ENCODE results near the gene ARHGAP23.

ARHGAP23 gene

GRCh38 chr17:38464251-38464722 lies 36.0 kb downstream of the ARHGAP23 start:
- H3K4me3 ChIP-seq (ENCODE audit: insufficient read depth, low read length, poor library complexity, severe bottlenecking) = no peak overlapping the region
- no peaks in the 10 kb centered on the region for H3K9me3 ChIP-seq (ENCODE audit: insufficient read depth, low read length)
- no peak overlapping the region for H3K27ac ChIP-seq (ENCODE audit: low read depth, low read length)
- no peaks in the 10 kb centered on the region for H3K36me3 ChIP-seq (ENCODE audit: low read length)
- H3K4me2 ChIP-seq (ENCODE audit: low read depth, low read length, poor library complexity, severe bottlenecking) = no peak overlapping the region
- TF ChIP-seq CTCF (IDR thresholded peaks at IDR 0.05; ENCODE audit: insufficient read depth, low read length, poor library complexity, severe bottlenecking) (no peak), EZH2phosphoT487 (conservative IDR thresholded peaks at IDR 0.05; ENCODE audit: low read length) (no peak)
- no peaks in the 10 kb centered on the region for H4K20me1 ChIP-seq (ENCODE audit: low read depth, low read length)
- no peaks in the 10 kb centered on the region for H3K27me3 ChIP-seq (ENCODE audit: low read length)
- no peaks in the 10 kb centered on the region for H3F3A ChIP-seq (ENCODE audit: insufficient read depth)
- H3K79me2 ChIP-seq (ENCODE audit: insufficient read depth, low read length) = no peaks in the 10 kb centered on the region
- no peak overlapping the region for H2AFZ ChIP-seq (ENCODE audit: low read depth, low read length, severe bottlenecking)
- no peaks in the 10 kb centered on the region for H3K9me2 ChIP-seq (replicated peaks; ENCODE audit: insufficient read depth, low read length)
- no peak overlapping the region for H3K9ac ChIP-seq (ENCODE audit: low read length)

DNA sequence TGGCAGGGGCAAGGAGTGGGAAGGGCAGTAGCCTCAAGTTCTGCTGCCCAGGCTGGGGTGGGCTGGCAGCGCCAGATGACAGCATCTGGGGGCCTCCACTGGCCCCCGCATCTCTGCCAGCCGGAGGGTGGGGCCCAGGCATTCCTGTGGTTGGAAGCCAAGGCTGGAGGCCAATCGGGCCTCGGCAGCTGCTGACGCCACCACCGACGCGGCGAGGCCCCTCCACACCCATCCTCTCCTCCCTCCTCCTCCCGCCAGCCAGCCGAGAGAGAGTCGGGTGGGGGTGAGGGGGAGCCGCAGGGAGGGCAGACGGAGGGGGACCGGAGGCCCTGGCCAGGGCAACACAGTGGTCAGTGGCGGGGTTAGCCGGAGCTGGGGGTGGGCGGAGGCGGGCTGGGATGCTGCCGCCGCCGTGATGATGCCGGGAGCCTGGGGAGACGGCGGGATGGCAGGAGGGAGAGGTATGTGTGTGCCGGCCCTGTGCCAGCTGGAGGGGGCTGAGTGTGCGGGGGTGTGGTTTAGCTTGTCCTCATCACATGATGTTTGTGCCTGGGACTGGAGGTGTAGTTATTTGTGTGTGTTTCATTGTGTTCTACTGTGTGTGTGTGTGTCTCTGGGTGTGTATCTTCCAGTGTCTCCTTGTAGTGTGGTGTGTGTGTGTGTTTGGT lies 36.6 kb downstream of the ARHGAP23 start:
- H3K4me3 ChIP-seq (ENCODE audit: insufficient read depth, low read length, poor library complexity, severe bottlenecking) = no peak overlapping the region
- no peaks in the 10 kb centered on the region for H3K9me3 ChIP-seq (ENCODE audit: insufficient read depth, low read length)
- H4K20me1 ChIP-seq (ENCODE audit: low read depth, low read length) = no peaks in the 10 kb centered on the region
- TF ChIP-seq EZH2phosphoT487 (conservative IDR thresholded peaks at IDR 0.05; ENCODE audit: low read length) = no peak
- TF ChIP-seq CTCF (IDR thresholded peaks at IDR 0.05; ENCODE audit: insufficient read depth, low read length, poor library complexity, severe bottlenecking) = no peak
- no peak overlapping the region for H2AFZ ChIP-seq (ENCODE audit: low read depth, low read length, severe bottlenecking)
- H3K27ac ChIP-seq (ENCODE audit: low read depth, low read length) = no peak overlapping the region
- H3K36me3 ChIP-seq (ENCODE audit: low read length) = no peaks in the 10 kb centered on the region
- no peaks in the 10 kb centered on the region for H3K27me3 ChIP-seq (ENCODE audit: low read length)
- H3K4me2 ChIP-seq (ENCODE audit: low read depth, low read length, poor library complexity, severe bottlenecking) = no peak overlapping the region
- H3K79me2 ChIP-seq (ENCODE audit: insufficient read depth, low read length) = no peaks in the 10 kb centered on the region
- no peak overlapping the region for H3K9ac ChIP-seq (ENCODE audit: low read length)
- no peaks in the 10 kb centered on the region for H3K9me2 ChIP-seq (replicated peaks; ENCODE audit: insufficient read depth, low read length)
- H3F3A ChIP-seq (ENCODE audit: insufficient read depth) = no peaks in the 10 kb centered on the region

DNA sequence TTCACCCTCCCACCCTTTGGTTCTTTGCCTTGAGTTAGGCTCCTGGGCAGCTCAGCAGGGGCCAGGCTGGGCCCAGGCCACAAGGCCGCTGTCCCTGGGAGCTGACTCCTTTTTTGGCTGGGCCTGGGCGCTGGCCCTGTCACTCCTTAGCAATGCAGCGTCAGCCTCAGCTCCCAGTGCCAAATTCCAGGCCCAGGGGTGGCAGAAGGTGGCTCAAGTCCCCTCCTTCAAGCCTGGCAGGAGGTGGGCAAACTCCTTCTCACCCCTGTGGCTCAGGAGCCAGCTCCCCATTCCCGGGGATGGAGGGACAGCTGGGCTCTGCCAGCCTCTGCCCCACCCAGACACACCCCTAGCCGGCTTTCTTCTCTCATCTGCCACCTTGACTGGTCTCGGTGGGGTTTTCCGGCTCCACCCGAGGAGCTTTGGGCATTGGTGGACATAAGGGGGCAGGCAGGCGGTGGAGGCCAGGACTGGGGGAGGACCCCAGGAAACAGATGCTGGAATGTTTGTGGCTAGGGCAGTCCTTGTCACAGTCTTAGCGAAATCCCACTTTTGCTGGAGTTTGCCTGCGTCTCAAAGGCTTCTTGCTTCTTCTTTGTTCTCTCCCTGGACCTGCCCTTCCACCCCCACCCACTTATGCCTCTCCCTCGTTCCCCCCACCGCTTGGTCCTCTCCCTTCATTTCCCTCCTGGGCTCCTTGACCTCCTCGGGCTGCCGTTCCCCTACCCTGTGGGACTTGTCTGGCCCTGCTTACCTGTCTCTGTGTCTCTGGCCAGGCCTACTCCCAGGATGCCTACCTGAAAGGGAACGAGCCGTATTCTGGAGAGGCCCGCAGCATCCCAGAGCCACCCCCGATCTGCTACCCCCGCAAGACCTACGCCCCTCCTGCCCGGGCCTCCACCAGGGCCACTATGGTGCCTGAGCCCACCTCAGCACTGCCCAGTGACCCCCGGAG lies 37.4 kb downstream of the ARHGAP23 start:
- H3K9ac ChIP-seq (ENCODE audit: low read length) = no peak overlapping the region
- no peaks in the 10 kb centered on the region for H3K79me2 ChIP-seq (ENCODE audit: insufficient read depth, low read length)
- no peak for TF ChIP-seq CTCF (IDR thresholded peaks at IDR 0.05; ENCODE audit: insufficient read depth, low read length, poor library complexity, severe bottlenecking)
- no peak for TF ChIP-seq EZH2phosphoT487 (conservative IDR thresholded peaks at IDR 0.05; ENCODE audit: low read length)
- no peaks in the 10 kb centered on the region for H4K20me1 ChIP-seq (ENCODE audit: low read depth, low read length)
- no peaks in the 10 kb centered on the region for H3K9me2 ChIP-seq (replicated peaks; ENCODE audit: insufficient read depth, low read length)
- H3K36me3 ChIP-seq (ENCODE audit: low read length) = no peaks in the 10 kb centered on the region
- no peaks in the 10 kb centered on the region for H3F3A ChIP-seq (ENCODE audit: insufficient read depth)
- H3K27me3 ChIP-seq (ENCODE audit: low read length) = no peaks in the 10 kb centered on the region
- H3K4me2 ChIP-seq (ENCODE audit: low read depth, low read length, poor library complexity, severe bottlenecking) = no peak overlapping the region
- H2AFZ ChIP-seq (ENCODE audit: low read depth, low read length, severe bottlenecking) = no peak overlapping the region
- H3K27ac ChIP-seq (ENCODE audit: low read depth, low read length) = no peak overlapping the region
- no peak overlapping the region for H3K4me3 ChIP-seq (ENCODE audit: insufficient read depth, low read length, poor library complexity, severe bottlenecking)
- no peaks in the 10 kb centered on the region for H3K9me3 ChIP-seq (ENCODE audit: insufficient read depth, low read length)
